SU-DHL-6 (cell line): Measurements from ENCODE around the gene HLA-A.

ENCODE experiments used
- H2AFZ ChIP-seq: fragments of 200-600 bp; sonication (generic); 2 replicates; pipeline ENCODE4 v1.6.1; 2014; ENCODE audit warnings: low read depth, mild to moderate bottlenecking, moderate library complexity, mixed read lengths, antibody characterized with exemption, low read length; ENCODE audit not compliant: severe bottlenecking
- H3F3A ChIP-seq: fragments of 200-600 bp; shearing (Covaris generic); 2 replicates; pipeline ENCODE4 v1.6.0; 2016; ENCODE audit warnings: antibody characterized with exemption, mild to moderate bottlenecking; ENCODE audit not compliant: insufficient read depth
- H3K27ac ChIP-seq: fragments of 200-600 bp; sonication (generic); 2 replicates; pipeline ENCODE4 v1.5.1; 2016; ENCODE audit warnings: low read depth, mild to moderate bottlenecking, low read length, moderate library complexity, mixed read lengths
- H3K27me3 ChIP-seq: fragments of 200-600 bp; sonication (generic), shearing (Covaris generic); 2 replicates; pipeline ENCODE4 v1.6.0; 2014; ENCODE audit warnings: mild to moderate bottlenecking, low read length
- H3K36me3 ChIP-seq: fragments of 200-600 bp; sonication (generic); 2 replicates; pipeline ENCODE4 v1.6.1; 2014; ENCODE audit warnings: mild to moderate bottlenecking, low read length, mixed read lengths
- H3K4me2 ChIP-seq: fragments of 300-600, 200-600 bp; shearing (Covaris generic), sonication (generic); 2 replicates; pipeline ENCODE4 v1.6.0; 2014; ENCODE audit warnings: low read length, low read depth, mild to moderate bottlenecking; ENCODE audit not compliant: poor library complexity, severe bottlenecking
- H3K4me3 ChIP-seq: fragments of 200-600 bp; sonication (generic); 2 replicates; pipeline ENCODE4 v1.5.1; 2014; ENCODE audit warnings: antibody characterized with exemption, low read length, mild to moderate bottlenecking, mixed read lengths; ENCODE audit not compliant: insufficient read depth, poor library complexity, severe bottlenecking
- H3K79me2 ChIP-seq: fragments of 200-600 bp; sonication (generic); 2 replicates; pipeline ENCODE4 v1.6.1; 2014; ENCODE audit warnings: mild to moderate bottlenecking, low read length, moderate library complexity; ENCODE audit not compliant: insufficient read depth
- H3K9ac ChIP-seq: fragments of 200-600 bp; sonication (generic); 2 replicates; pipeline ENCODE4 v1.7.0; 2014; ENCODE audit warnings: mild to moderate bottlenecking, low read length
- H3K9me2 ChIP-seq: fragments of 200-600 bp; sonication (generic); replicated peaks from 2 replicates; pipeline ENCODE4 v1.6.1; 2014; ENCODE audit warnings: low read length; ENCODE audit not compliant: insufficient read depth
- H3K9me3 ChIP-seq: fragments of 200-600 bp; sonication (generic); 2 replicates; pipeline ENCODE4 v1.6.1; 2014; ENCODE audit warnings: low read length, mixed read lengths; ENCODE audit not compliant: insufficient read depth
- H4K20me1 ChIP-seq: fragments of 200-600 bp; sonication (generic); 2 replicates; pipeline ENCODE4 v1.6.1; 2014; ENCODE audit warnings: low read depth, mild to moderate bottlenecking, antibody characterized with exemption, low read length, moderate library complexity, mixed read lengths
- CTCF ChIP-seq: fragments of 200-600 bp; sonication (generic); IDR thresholded peaks from one replicate; pipeline ENCODE4 v1.5.1; 2017; ENCODE audit warnings: antibody characterized with exemption, mild to moderate bottlenecking, low read length, moderate library complexity; ENCODE audit not compliant: insufficient read depth, poor library complexity, severe bottlenecking
- EZH2phosphoT487 ChIP-seq: fragments of 200-600 bp; sonication (generic), shearing (Covaris generic); conservative IDR thresholded peaks from 2 replicates; pipeline ENCODE4 v1.6.1; 2018; ENCODE audit warnings: mild to moderate bottlenecking, antibody characterized with exemption, low read length, moderate library complexity, mixed read lengths

HLA-A gene

GRCh38 chr6:29943053-29943966, 978 bp downstream of the HLA-A start:
- peak overlapping the region; percentile 74 for H3K9ac ChIP-seq
- no peaks in the 10 kb centered on the region for H3K9me3 ChIP-seq
- H3K27me3 ChIP-seq, result no peaks in the 10 kb centered on the region
- no peaks in the 10 kb centered on the region for H4K20me1 ChIP-seq
- H3K4me3 ChIP-seq, result peak overlapping the region; percentile 66
- TF ChIP-seq CTCF (no peak), EZH2phosphoT487 (no peak)
- no peaks in the 10 kb centered on the region for H3F3A ChIP-seq
- peak overlapping the region; percentile 99 for H2AFZ ChIP-seq
- H3K9me2 ChIP-seq, result no peaks in the 10 kb centered on the region
- peak overlapping the region; percentile 92 for H3K4me2 ChIP-seq
- no peaks in the 10 kb centered on the region for H3K79me2 ChIP-seq
- no peaks in the 10 kb centered on the region; the same call in 1 of the 2 replicates for H3K36me3 ChIP-seq
- H3K27ac ChIP-seq, result no peak overlapping the region

- no peak overlapping the region for H2AFZ ChIP-seq
- H3K9ac ChIP-seq, result no peak overlapping the region
- no peaks in the 10 kb centered on the region for H3K27me3 ChIP-seq
- no peak overlapping the region for H3K4me2 ChIP-seq
- H3K36me3 ChIP-seq, result no peaks in the 10 kb centered on the region; the same call in 1 of the 2 replicates
- TF ChIP-seq CTCF, result no peak
- H3K27ac ChIP-seq, result no peak overlapping the region
- no peaks in the 10 kb centered on the region for H4K20me1 ChIP-seq
- no peak overlapping the region for H3K4me3 ChIP-seq
- H3K9me3 ChIP-seq, result no peaks in the 10 kb centered on the region
- H3K79me2 ChIP-seq, result no peaks in the 10 kb centered on the region
- no peaks in the 10 kb centered on the region for H3F3A ChIP-seq
- no peaks in the 10 kb centered on the region for H3K9me2 ChIP-seq
Observed at GRCh38 chr6:29945281-29945820, 3.0 kb downstream of the HLA-A start.

- no peak overlapping the region for H2AFZ ChIP-seq
- no peak overlapping the region for H3K4me2 ChIP-seq
- H3K79me2 ChIP-seq, result no peaks in the 10 kb centered on the region
- no peak overlapping the region for H3K9ac ChIP-seq
- no peaks in the 10 kb centered on the region for H3K27me3 ChIP-seq
- H3K4me3 ChIP-seq, result no peak overlapping the region
- H4K20me1 ChIP-seq, result no peaks in the 10 kb centered on the region
- no peak overlapping the region for H3K27ac ChIP-seq
- H3K9me2 ChIP-seq, result no peaks in the 10 kb centered on the region
- H3F3A ChIP-seq, result no peaks in the 10 kb centered on the region
- no peak for TF ChIP-seq CTCF
- TF ChIP-seq EZH2phosphoT487, result no peak
- no peaks in the 10 kb centered on the region; the same call in 1 of the 2 replicates for H3K36me3 ChIP-seq
- no peaks in the 10 kb centered on the region for H3K9me3 ChIP-seq
Observed at GRCh38 chr6:29946223-29947076, 4.1 kb downstream of the HLA-A start.
